ENCODE data around the gene ADAM17. TPM values are rescaled to one million over a fixed set of nuclear protein-coding genes. Genes with fewer than 3 reads are reported as not detected.

Gene ADAM17
- total and polyA plus RNA-seq, 4 donors = 3.3 to 14.1 (median 7.9) TPM

- no peak for TF ChIP-seq TAF1 (conservative IDR thresholded peaks at IDR 0.05)
- TF ChIP-seq FOXA1 (IDR thresholded peaks at IDR 0.05) = no peak
- no peak for TF ChIP-seq EGR1 (IDR thresholded peaks at IDR 0.05; ENCODE audit: low read depth in 2 of 2)
- no peak for TF ChIP-seq GABPA (IDR thresholded peaks at IDR 0.05 in 1 of 2, conservative IDR thresholded peaks at IDR 0.05 in 1 of 2)
- TF ChIP-seq ZBTB33 (IDR thresholded peaks at IDR 0.05) = no peak
- TF ChIP-seq MAX (IDR thresholded peaks at IDR 0.05) = no peak
- TF ChIP-seq JUND (IDR thresholded peaks at IDR 0.05) = no peak
Measured at GRCh38 chr2:9536504-9536903, 19.1 kb downstream of the ADAM17 start (continued).

GRCh38 chr2:9535177-9535576 lies 20.5 kb downstream of the ADAM17 start:
- Histone ChIP-seq H3K9ac (ENCODE audit: low read depth in 1 of 2, low read length in 2 of 2) (no peak overlapping the region), H3K27ac (ENCODE audit: low read depth in 1 of 2, low read length in 2 of 2) (no peak overlapping the region), H3K9me3 (ENCODE audit: control insufficient read depth in 4 of 4, low read length in 3 of 4) (no peaks in the 10 kb centered on the region), H3K4me3 (ENCODE audit: low read depth in 1 of 3, low read length in 3 of 3) (no peak overlapping the region), H3K36me3 (ENCODE audit: control insufficient read depth in 4 of 4, insufficient read depth in 3 of 4, low read depth in 1 of 4, low read length in 3 of 4) (peaks cover 0 to 9% (median 1%) of the 10 kb centered on the region in 4 donors), H3K27me3 (ENCODE audit: control insufficient read depth in 4 of 4, insufficient read depth in 4 of 4, low read length in 3 of 4) (no peaks in the 10 kb centered on the region), H3K4me1 (ENCODE audit: control insufficient read depth in 4 of 4, insufficient read depth in 4 of 4, low read length in 3 of 4) (peaks cover 0 to 4% (median 1%) of the 10 kb centered on the region in 4 donors)
- TF ChIP-seq ATF3 (IDR thresholded peaks at IDR 0.05) = no peak
- no peak for TF ChIP-seq FOXA1 (IDR thresholded peaks at IDR 0.05)
- no peak for TF ChIP-seq FOXA2 (IDR thresholded peaks at IDR 0.05)
- no peak for TF ChIP-seq EGR1 (IDR thresholded peaks at IDR 0.05; ENCODE audit: low read depth in 2 of 2)
- TF ChIP-seq HNF4A (conservative IDR thresholded peaks at IDR 0.05) = no peak
- no peak for DNase-seq (ENCODE audit: low spot score)
- WGBS = 72% methylated on average over 1 of the region's 1 CpG

- DNase-seq (ENCODE audit: low spot score) = no peak
- H3K4me1 ChIP-seq (ENCODE audit: control insufficient read depth in 4 of 4, insufficient read depth in 4 of 4, low read length in 3 of 4) = peaks cover 0 to under 1% (median under 1%) of the 10 kb centered on the region in 4 donors
- H3K9ac ChIP-seq (ENCODE audit: low read depth in 1 of 2, low read length in 2 of 2) = no peak overlapping the region
- WGBS = 96% methylated on average over 2 of the region's 2 CpGs
- peaks cover 0 to 9% (median 1%) of the 10 kb centered on the region in 4 donors for H3K36me3 ChIP-seq (ENCODE audit: control insufficient read depth in 4 of 4, insufficient read depth in 3 of 4, low read depth in 1 of 4, low read length in 3 of 4)
- H3K9me3 ChIP-seq (ENCODE audit: control insufficient read depth in 4 of 4, low read length in 3 of 4) = no peaks in the 10 kb centered on the region
- H3K4me3 ChIP-seq (ENCODE audit: low read depth in 1 of 3, low read length in 3 of 3) = no peak overlapping the region
- H3K27ac ChIP-seq (ENCODE audit: low read depth in 1 of 2, low read length in 2 of 2) = no peak overlapping the region
- TF ChIP-seq JUND (IDR thresholded peaks at IDR 0.05) = no peak
- TF ChIP-seq REST (IDR thresholded peaks at IDR 0.05) = no peak
- no peak for TF ChIP-seq MAX (IDR thresholded peaks at IDR 0.05)
- TF ChIP-seq GABPA (IDR thresholded peaks at IDR 0.05 in 1 of 2, conservative IDR thresholded peaks at IDR 0.05 in 1 of 2) = no peak
- no peak for TF ChIP-seq TAF1 (conservative IDR thresholded peaks at IDR 0.05)
- no peak for TF ChIP-seq HNF4A (conservative IDR thresholded peaks at IDR 0.05)
- no peak for TF ChIP-seq HNF4G (IDR thresholded peaks at IDR 0.05)
- TF ChIP-seq FOXA1 (IDR thresholded peaks at IDR 0.05) = no peak
- no peak for TF ChIP-seq ATF3 (IDR thresholded peaks at IDR 0.05)
- TF ChIP-seq FOXA2 (IDR thresholded peaks at IDR 0.05) = no peak
- no peak for TF ChIP-seq ZBTB33 (IDR thresholded peaks at IDR 0.05)
- no peak for TF ChIP-seq RXRA (IDR thresholded peaks at IDR 0.05)
- TF ChIP-seq YY1 (IDR thresholded peaks at IDR 0.05) = no peak
- TF ChIP-seq RAD21 (IDR thresholded peaks at IDR 0.05) = no peak
- TF ChIP-seq CTCF (IDR thresholded peaks at IDR 0.05; ENCODE audit: low read depth, low read length, missing input control) = no peak
- no peak for TF ChIP-seq SP1 (IDR thresholded peaks at IDR 0.05)
- no peak for TF ChIP-seq NR2F2 (IDR thresholded peaks at IDR 0.05)
- TF ChIP-seq EGR1 (IDR thresholded peaks at IDR 0.05; ENCODE audit: low read depth in 2 of 2) = no peak
- no peaks in the 10 kb centered on the region for H3K27me3 ChIP-seq (ENCODE audit: control insufficient read depth in 4 of 4, insufficient read depth in 4 of 4, low read length in 3 of 4)
Measured at GRCh38 chr2:9533663-9534062, 22.0 kb downstream of the ADAM17 start.

Measured in liver (tissue), 9 donors.